Occipital lobe (tissue), 2 donors: ENCODE results near the gene SNAP29. TPM values are rescaled to one million over a fixed set of nuclear protein-coding genes. Genes with fewer than 3 reads are reported as not detected.
"Not testable (repeated sequence)": the region's sequence is repeated elsewhere in the genome, so short reads cannot be mapped to it uniquely, and the experiment has no call there.

Experiments
- DNase-seq: peaks from one replicate; lab custom pipeline; 2025; lab: John Stamatoyannopoulos, UW
- total RNA-seq: library from RNA; depleted of rRNA; stranded (reverse); fragments of >200 nt; gene quantifications from one replicate; pipeline ENCODE4 v1.2.3, GENCODE V29; 2014

The SNAP29 gene
- total RNA-seq = 6.1 TPM

- DNase-seq = peak; percentile 98
Observed at GRCh38 chr22:20858615-20859416, at the start of gene SNAP29, which contains the start of gene PI4KA. Gene SNAP29 (plus strand): TSS chr22:20859007. CDS start chr22:20859111, 104 bp downstream. Gene PI4KA (minus strand): TSS chr22:20858811. CDS start chr22:20858725, 86 bp downstream.

- DNase-seq = no peak
Observed at GRCh38 chr22:20809538-20810185, 49.1 kb upstream of the SNAP29 start.

DNA sequence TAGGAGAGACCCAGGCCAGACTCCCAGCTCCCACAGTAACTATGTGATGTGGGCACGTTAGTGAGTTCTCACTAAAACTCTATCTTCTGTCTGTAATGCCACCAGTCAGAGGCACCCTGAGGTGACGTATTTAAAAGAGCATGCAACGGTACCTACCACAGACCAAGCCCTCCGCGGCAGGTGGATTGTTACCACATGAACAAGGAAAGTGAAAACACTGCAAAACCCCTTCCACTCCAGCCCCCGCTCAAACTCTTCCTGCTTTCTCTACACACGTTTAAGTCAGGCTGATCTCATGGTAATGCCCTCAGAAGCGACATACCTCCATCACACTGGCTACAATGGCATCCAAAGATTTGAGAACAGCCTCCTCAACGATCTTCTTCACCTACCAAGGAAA, 48.2 kb upstream of the SNAP29 start:
- DNase-seq = no peak

GRCh38 chr22:20811171-20811570, 47.6 kb upstream of the SNAP29 start:
- DNase-seq = no peak

GRCh38 chr22:20811971-20812660, 46.7 kb upstream of the SNAP29 start:
- no peak for DNase-seq

DNA sequence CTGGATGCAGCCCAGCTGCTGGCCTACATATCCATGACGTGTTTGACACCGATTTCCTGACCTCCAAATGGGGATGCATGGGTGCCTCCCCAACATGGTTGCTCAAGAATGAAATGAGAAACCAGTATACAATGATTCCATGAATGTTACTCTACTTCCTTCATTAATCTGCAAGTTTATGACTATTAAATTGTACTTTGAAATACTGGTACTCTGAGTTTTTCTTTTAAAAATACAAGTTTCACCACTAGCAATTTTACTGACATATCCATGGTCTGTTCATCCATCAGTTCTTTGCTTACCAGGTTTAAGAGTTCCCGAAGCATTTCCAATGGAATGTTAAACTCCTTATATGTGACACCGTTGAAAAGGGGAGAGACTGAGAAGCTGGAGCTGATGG, 45.8 kb upstream of the SNAP29 start:
- DNase-seq = no peak

DNA sequence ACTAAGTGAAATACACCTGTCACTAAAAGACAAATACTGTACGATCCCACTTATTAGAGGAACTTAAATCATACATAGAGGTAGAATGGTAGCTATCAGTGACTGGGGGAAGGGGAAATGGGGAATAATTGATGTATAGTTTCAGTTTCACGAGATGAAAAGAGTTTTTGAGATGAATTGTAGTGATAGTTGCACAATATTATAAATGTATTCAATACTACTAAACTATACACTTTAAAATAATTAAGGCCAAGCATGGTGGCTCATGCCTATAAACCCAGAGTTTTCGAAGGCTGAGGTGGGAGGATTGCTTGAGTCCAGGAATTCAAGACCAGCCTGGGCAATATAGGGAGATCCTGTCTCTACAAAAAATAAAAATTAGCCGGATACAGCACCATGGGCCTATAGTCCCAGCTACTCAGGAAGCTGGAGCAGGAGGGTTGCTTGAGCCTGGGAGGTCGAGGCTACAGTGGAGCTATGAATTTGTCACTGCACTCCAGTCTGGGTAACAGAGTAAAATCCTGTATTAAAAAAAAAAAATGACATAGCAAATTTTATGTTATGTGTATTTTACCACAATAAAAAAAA, 44.5 kb upstream of the SNAP29 start:
- DNase-seq = no peak

DNA sequence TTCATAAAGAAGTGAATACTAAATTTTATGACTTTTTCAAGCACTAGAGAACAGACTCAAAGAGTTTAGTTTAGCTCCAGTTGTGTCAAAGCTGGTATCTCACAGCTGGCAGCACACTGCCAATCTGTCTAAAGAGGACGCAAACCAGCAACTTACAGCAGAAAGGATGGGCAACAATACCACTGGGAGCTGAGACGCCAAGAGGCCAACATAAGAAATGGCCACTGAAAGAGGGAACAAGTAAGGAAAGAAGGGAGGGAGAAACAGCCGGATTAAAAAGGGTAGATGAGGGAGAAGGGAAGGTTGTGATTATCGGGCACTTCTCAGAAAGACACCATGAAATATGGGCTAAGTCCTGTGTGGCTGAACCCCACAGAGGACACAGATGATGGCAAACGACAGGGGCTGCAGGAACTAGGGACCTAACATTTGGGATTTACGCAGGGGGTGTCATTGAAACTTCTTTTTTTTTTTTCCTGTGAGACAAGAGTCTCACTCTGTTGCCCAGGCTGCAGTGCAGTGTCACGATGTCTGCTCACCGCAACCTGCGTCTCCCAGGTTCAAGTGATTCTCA, 43.2 kb upstream of the SNAP29 start:
- no peak for DNase-seq

- DNase-seq = peak; percentile 51
Observed at GRCh38 chr22:20816559-20816958, 42.2 kb upstream of the SNAP29 start.

DNA sequence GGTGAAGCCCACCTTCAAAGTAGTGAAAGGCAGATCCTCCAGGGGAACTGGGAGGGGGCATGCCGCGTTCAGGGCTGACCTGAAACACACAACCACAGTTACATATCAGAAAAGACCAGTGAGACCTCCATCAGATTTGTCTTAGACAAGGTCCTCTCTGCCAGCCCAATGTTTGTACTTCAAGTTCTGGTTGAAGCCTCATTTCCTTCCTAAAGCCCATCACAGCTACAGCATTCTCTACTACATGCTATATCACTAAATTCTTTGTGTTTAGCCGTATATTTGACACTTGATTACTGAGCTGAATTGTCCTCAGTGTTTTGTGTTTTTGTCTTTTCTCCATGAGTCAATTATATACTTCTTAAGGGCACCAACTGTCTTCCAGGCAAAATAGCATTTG, 40.3 kb upstream of the SNAP29 start:
- DNase-seq = no peak

- DNase-seq = no peak
Observed at GRCh38 chr22:20819471-20819870, 39.3 kb upstream of the SNAP29 start.

DNA sequence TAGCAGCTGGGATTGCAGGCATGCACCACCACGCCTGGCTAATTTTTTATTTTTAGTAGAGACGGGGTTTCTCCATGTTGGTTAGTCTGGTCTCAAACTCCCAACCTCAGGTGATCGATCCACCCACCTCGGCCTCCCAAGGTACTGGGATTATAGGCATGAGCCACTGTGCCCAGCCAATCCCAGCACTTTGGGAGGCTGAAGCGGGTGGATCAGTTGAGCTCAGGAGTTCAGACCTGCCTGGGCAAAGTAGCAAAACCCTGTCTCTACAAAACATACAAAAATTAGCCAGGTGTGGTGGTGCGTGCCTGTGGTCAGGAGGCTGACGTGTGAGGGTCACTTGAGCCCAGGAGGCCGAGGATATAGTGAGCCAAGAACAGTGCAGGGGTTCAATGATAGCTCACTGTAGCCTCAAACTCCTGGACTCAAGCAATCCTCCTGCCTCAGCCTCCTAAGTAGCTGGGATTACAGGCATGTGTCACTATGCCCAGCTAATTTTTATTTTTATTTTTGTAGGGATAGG, 37.0 kb upstream of the SNAP29 start:
- not testable (repeated sequence) for DNase-seq

- DNase-seq = no peak
Observed at GRCh38 chr22:20822240-20822639, 36.6 kb upstream of the SNAP29 start.

DNA sequence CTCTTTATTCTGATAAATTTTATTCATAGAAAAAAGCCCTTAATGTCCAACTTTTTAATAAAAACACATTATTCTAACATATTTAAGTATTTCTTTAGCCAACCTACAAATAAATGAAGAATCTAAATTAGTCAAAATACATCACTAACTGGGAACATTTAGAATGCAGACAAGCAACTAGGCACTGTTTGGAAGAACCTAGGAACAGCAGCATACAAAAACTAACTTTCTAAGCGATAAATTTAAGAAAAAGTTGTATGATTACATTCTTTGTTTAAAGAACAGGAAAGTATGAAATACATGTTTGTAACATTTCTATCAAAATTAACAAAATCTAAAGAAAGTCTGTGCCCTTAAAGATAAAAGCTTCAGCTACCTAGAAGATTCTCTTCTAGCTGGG, 35.5 kb upstream of the SNAP29 start:
- DNase-seq = no peak

DNA sequence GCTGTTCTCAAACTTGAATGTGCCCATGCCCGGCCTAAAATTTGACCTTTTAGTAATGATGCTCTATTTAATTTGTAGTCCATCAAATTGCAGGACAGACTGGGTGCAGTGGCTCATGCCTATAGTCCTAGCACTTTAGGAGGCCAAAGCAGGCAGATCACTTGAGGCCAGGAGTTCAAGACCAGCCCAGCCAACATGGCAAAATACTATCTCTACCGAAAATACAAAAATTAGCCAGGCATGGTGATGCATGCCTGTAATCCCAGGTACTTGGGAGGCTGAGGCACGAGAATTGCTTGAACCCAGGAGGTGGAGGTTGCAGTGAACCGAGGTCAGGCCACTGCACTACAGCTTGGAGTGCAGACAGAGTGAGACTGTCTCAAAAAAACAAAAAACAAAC, 33.6 kb upstream of the SNAP29 start:
- not testable (repeated sequence) for DNase-seq

DNA sequence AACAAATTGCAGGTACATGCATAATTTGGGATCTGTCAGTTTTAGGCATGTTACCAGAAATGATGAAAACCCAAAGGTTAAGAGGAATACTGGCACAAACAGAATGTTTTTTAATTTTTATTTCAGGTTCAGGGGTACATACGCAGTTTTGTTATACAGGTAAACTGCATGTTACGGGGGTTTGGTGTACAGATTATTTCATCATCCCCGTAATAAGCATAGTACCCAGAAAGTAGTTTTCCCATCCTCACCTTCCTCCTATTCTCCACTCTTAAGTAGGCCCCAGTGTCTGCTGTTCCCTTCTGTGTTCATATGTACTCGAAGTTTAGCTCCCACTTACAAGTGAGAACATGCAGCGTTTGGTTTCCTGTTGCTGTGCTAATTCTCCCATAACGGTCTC, 33.2 kb upstream of the SNAP29 start:
- DNase-seq = no peak

GRCh38 chr22:20826373-20827152, 32.2 kb upstream of the SNAP29 start:
- not testable (repeated sequence) for DNase-seq

GRCh38 chr22:20829491-20830134, 29.2 kb upstream of the SNAP29 start:
- no peak for DNase-seq

DNA sequence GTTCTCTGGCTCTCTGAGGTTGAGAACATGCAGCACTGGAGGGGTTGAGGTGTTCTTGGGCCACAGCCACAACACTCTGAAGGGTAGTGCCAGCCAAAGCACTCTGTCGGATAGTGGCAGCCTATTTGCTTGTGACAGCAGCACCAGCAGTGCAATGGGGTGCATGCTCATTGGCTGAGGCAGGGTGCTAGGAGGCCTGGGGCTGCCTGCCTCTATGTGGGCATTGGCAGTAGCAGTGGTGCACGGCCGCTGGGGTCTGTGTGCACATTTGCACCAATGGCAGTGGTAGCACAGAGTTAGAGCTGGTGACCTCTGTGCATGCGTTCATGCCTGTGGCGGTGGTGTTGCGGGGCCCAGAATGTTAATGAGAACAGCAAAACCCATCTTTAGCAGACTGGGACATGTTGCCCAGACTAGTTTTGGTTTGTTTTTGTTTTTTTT, 25.6 kb upstream of the SNAP29 start:
- no peak for DNase-seq

GRCh38 chr22:20834206-20834605, 24.6 kb upstream of the SNAP29 start:
- no peak for DNase-seq
